ENCODE measurements around the gene PSME1. TPM values are rescaled to one million over a fixed set of nuclear protein-coding genes. Genes with fewer than 3 reads are reported as not detected.

The PSME1 gene
- total and polyA plus RNA-seq, 2 donors (not counting 1 experiment from before 2014, with no cell fraction given) = 177 to 266 TPM

DNA sequence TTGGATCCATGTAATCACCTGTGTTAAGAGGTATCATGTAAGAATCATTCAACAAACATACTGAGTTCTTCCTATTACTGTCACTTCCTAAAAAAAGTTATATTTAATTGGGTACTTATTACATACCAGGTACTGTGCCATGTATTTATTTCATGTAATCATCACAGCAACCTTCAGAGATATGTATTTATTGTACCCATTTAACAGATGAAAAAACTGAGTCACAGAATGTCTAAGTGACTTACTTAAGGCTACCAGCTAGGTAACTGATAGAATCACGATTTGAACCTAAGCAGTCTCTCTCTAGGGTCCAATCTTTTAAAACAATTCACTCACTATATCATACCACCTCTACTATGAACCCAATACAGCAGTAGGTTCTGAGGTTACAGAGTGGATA is 8.5 kb downstream of the PSME1 start:
- no peak overlapping the region for H3K9ac ChIP-seq (ENCODE audit: insufficient read depth, low read length)
- H3K4me3 ChIP-seq (replicated peaks in 1 of 4; ENCODE audit: control extremely low read depth in 1 of 4, insufficient read depth in 1 of 4, low read depth in 3 of 4, low read length in 4 of 4) = no peak overlapping the region
- H3K27me3 ChIP-seq (ENCODE audit: control insufficient read depth, insufficient read depth, low read length) = no peaks in the 10 kb centered on the region
- TF ChIP-seq, protein P1, sequence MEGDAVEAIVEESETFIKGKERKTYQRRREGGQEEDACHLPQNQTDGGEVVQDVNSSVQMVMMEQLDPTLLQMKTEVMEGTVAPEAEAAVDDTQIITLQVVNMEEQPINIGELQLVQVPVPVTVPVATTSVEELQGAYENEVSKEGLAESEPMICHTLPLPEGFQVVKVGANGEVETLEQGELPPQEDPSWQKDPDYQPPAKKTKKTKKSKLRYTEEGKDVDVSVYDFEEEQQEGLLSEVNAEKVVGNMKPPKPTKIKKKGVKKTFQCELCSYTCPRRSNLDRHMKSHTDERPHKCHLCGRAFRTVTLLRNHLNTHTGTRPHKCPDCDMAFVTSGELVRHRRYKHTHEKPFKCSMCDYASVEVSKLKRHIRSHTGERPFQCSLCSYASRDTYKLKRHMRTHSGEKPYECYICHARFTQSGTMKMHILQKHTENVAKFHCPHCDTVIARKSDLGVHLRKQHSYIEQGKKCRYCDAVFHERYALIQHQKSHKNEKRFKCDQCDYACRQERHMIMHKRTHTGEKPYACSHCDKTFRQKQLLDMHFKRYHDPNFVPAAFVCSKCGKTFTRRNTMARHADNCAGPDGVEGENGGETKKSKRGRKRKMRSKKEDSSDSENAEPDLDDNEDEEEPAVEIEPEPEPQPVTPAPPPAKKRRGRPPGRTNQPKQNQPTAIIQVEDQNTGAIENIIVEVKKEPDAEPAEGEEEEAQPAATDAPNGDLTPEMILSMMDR (conservative IDR thresholded peaks at IDR 0.05 in 1 of 2, IDR thresholded peaks at IDR 0.05 in 1 of 2; ENCODE audit: low read depth in 1 of 2, low read length in 2 of 2) = no peak
- TF ChIP-seq EZH2 (IDR thresholded peaks at IDR 0.05; ENCODE audit: low read length, missing control alignments) = no peak
- H3K36me3 ChIP-seq (ENCODE audit: control insufficient read depth, insufficient read depth, low read length) = peaks cover 4% of the 10 kb centered on the region
- no peaks in the 10 kb centered on the region for H4K20me1 ChIP-seq (ENCODE audit: control insufficient read depth, extremely low read depth, insufficient read depth, low read length)
- peaks cover 43% of the 10 kb centered on the region for H3K79me2 ChIP-seq (ENCODE audit: control insufficient read depth, insufficient read depth, low read length)
- H2AFZ ChIP-seq (ENCODE audit: low read length) = no peak overlapping the region
- H3K9me3 ChIP-seq (ENCODE audit: control insufficient read depth, insufficient read depth, low read depth, low read length) = no peaks in the 10 kb centered on the region
- no peak overlapping the region for H3K4me2 ChIP-seq (ENCODE audit: extremely low read depth, insufficient read depth, low read length)
- H3K4me1 ChIP-seq (ENCODE audit: control insufficient read depth, extremely low read depth, insufficient read depth, low read length) = peaks cover 10% of the 10 kb centered on the region
- H3K27ac ChIP-seq (ENCODE audit: insufficient read depth, low read length) = no peak overlapping the region
- no peak for DNase-seq (ENCODE audit: low read depth in 2 of 2)

DNA sequence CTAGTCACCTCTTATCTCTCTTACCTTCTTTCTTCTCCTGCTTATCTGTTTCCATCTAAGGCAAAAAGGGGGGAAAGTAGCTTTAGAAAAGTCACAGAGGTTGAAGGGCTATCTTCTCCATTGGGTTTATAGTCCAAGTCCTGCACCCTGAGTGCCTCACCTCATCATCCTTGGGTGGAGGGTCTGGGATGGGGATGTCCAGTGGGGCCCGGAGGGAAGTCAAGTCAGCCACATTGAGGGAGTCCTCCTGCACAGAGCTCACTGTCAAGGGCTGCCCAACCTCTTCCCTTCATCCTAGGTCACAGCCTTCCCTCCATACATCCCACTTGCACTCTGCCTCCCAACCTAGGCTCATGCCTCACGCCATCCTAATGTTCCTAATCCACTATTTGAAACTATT is 9.2 kb downstream of the PSME1 start:
- H3K4me2 ChIP-seq (ENCODE audit: extremely low read depth, insufficient read depth, low read length) = peak overlapping the region; percentile 81

DNA sequence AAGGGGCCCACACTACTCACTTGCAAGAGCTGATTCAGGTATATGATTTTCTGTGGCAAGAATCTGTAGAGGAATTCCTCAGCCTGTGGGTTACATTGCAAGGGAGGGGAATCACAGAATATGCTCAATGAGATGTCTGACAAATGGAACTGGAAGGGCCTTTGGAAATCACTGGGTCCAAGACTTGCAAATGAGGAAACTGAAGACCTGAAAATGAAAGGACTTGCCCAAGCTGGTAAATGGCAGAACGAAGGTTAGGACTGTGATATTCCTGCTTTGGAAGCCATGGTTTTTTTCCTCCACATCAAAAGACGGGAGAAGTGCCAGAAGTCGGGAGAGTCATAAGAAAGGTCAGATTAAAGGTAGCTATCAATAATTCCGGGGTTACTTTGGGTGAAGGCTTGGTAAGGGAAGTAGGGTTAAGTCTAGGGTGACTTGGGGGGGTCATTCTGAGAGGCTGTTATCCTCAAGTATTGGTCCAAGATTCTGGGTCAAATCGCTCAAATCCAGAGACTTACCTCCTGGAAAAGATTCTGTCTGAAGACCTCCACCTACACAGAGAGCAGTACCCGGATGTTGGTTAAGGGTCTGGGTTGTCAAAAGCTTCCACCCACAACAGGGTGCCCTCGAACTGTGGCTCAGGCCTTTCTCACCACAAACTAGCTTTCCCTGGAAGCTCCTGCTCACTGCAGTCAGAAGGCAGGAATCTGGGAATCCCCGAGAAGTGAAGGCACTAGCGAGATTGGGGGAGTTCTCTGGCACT is 9.9 kb downstream of the PSME1 start:
- H4K20me1 ChIP-seq (ENCODE audit: control insufficient read depth, extremely low read depth, insufficient read depth, low read length) = no peaks in the 10 kb centered on the region
- TF ChIP-seq, protein P1 (conservative IDR thresholded peaks at IDR 0.05 in 1 of 2, IDR thresholded peaks at IDR 0.05 in 1 of 2; ENCODE audit: low read depth in 1 of 2, low read length in 2 of 2) = no peak
- no peak for TF ChIP-seq EZH2 (IDR thresholded peaks at IDR 0.05; ENCODE audit: low read length, missing control alignments)
- H3K79me2 ChIP-seq (ENCODE audit: control insufficient read depth, insufficient read depth, low read length) = peaks cover 35% of the 10 kb centered on the region
- peak overlapping the region; percentile 79 for H3K27ac ChIP-seq (ENCODE audit: insufficient read depth, low read length)
- H3K9ac ChIP-seq (ENCODE audit: insufficient read depth, low read length) = peak overlapping the region; percentile 69
- peak overlapping the region; percentile 87 to 98 (median 94) for H3K4me3 ChIP-seq (replicated peaks in 1 of 4; ENCODE audit: control extremely low read depth in 1 of 4, insufficient read depth in 1 of 4, low read depth in 3 of 4, low read length in 4 of 4)
- no peaks in the 10 kb centered on the region for H3K27me3 ChIP-seq (ENCODE audit: control insufficient read depth, insufficient read depth, low read length)
- H3K4me1 ChIP-seq (ENCODE audit: control insufficient read depth, extremely low read depth, insufficient read depth, low read length) = peaks cover 10% of the 10 kb centered on the region
- peaks cover 12% of the 10 kb centered on the region for H3K36me3 ChIP-seq (ENCODE audit: control insufficient read depth, insufficient read depth, low read length)
- peak in 1 of 2 donors; percentile 75 for DNase-seq (ENCODE audit: low read depth in 2 of 2)
- no peaks in the 10 kb centered on the region for H3K9me3 ChIP-seq (ENCODE audit: control insufficient read depth, insufficient read depth, low read depth, low read length)
- peak overlapping the region; percentile 75 for H2AFZ ChIP-seq (ENCODE audit: low read length)
- H3K4me2 ChIP-seq (ENCODE audit: extremely low read depth, insufficient read depth, low read length) = peak overlapping the region; percentile 81

More for the DNA sequence above, 9.2 kb downstream of the PSME1 start:
- peak overlapping the region; percentile 87 to 98 (median 94) for H3K4me3 ChIP-seq (replicated peaks in 1 of 4; ENCODE audit: control extremely low read depth in 1 of 4, insufficient read depth in 1 of 4, low read depth in 3 of 4, low read length in 4 of 4)
- no peaks in the 10 kb centered on the region for H4K20me1 ChIP-seq (ENCODE audit: control insufficient read depth, extremely low read depth, insufficient read depth, low read length)
- H3K9ac ChIP-seq (ENCODE audit: insufficient read depth, low read length) = no peak overlapping the region
- H3K27me3 ChIP-seq (ENCODE audit: control insufficient read depth, insufficient read depth, low read length) = no peaks in the 10 kb centered on the region
- no peaks in the 10 kb centered on the region for H3K9me3 ChIP-seq (ENCODE audit: control insufficient read depth, insufficient read depth, low read depth, low read length)
- TF ChIP-seq EZH2 (IDR thresholded peaks at IDR 0.05; ENCODE audit: low read length, missing control alignments) = no peak
- TF ChIP-seq, protein P1 (conservative IDR thresholded peaks at IDR 0.05 in 1 of 2, IDR thresholded peaks at IDR 0.05 in 1 of 2; ENCODE audit: low read depth in 1 of 2, low read length in 2 of 2) = no peak
- H3K27ac ChIP-seq (ENCODE audit: insufficient read depth, low read length) = no peak overlapping the region
- H3K79me2 ChIP-seq (ENCODE audit: control insufficient read depth, insufficient read depth, low read length) = peaks cover 37% of the 10 kb centered on the region
- no peak overlapping the region for H2AFZ ChIP-seq (ENCODE audit: low read length)
- DNase-seq (ENCODE audit: low read depth in 2 of 2) = no peak
- H3K36me3 ChIP-seq (ENCODE audit: control insufficient read depth, insufficient read depth, low read length) = peaks cover 8% of the 10 kb centered on the region
- H3K4me1 ChIP-seq (ENCODE audit: control insufficient read depth, extremely low read depth, insufficient read depth, low read length) = peaks cover 10% of the 10 kb centered on the region

Data from fibroblast of lung (primary cell).